HUES6 (cell line): ENCODE measurements around the gene STAT5B.

ENCODE experiments used
- H3K27ac ChIP-seq: 2 replicates; pipeline ENCODE4 v1.7.0; 2013; ENCODE audit warnings: low read depth, mild to moderate bottlenecking, low read length, inconsistent platforms
- H3K27me3 ChIP-seq: 2 replicates; pipeline ENCODE4 v1.6.1; 2013; ENCODE audit warnings: low read length; ENCODE audit not compliant: control insufficient read depth, insufficient read depth
- H3K36me3 ChIP-seq: 2 replicates; pipeline ENCODE4 v1.6.1; 2013; ENCODE audit warnings: low read length; ENCODE audit not compliant: control insufficient read depth, insufficient read depth
- H3K4me1 ChIP-seq: 2 replicates; pipeline ENCODE4 v1.6.1; 2013; ENCODE audit warnings: low read length; ENCODE audit not compliant: control insufficient read depth, insufficient read depth
- H3K4me3 ChIP-seq: 2 replicates; pipeline ENCODE4 v1.5.1; 2013; ENCODE audit warnings: low read depth, low read length
- H3K9ac ChIP-seq: one replicate; pipeline ENCODE4 v1.6.1; 2013; ENCODE audit warnings: mild to moderate bottlenecking, low read length
- H3K9me3 ChIP-seq: 2 replicates; pipeline ENCODE4 v1.6.1; 2013; ENCODE audit warnings: low read depth, low read length; ENCODE audit not compliant: control insufficient read depth, insufficient read depth

The STAT5B gene

GRCh38 chr17:42283241-42284023, 7.2 kb upstream of the STAT5B start:
- Histone ChIP-seq H3K36me3 (no peaks in the 10 kb centered on the region), H3K9me3 (no peaks in the 10 kb centered on the region), H3K9ac (peak overlapping the region; percentile 38), H3K4me1 (peaks cover 20% of the 10 kb centered on the region), H3K27me3 (peaks cover 16% of the 10 kb centered on the region), H3K4me3 (no peak overlapping the region), H3K27ac (no peak overlapping the region)

GRCh38 chr17:42282478-42283080, 6.4 kb upstream of the STAT5B start:
- peaks cover 17% of the 10 kb centered on the region for H3K4me1 ChIP-seq
- no peaks in the 10 kb centered on the region for H3K36me3 ChIP-seq
- H3K27me3 ChIP-seq: peaks cover 7% of the 10 kb centered on the region
- H3K9me3 ChIP-seq: no peaks in the 10 kb centered on the region
- H3K27ac ChIP-seq: no peak overlapping the region
- no peak overlapping the region for H3K9ac ChIP-seq
- no peak overlapping the region for H3K4me3 ChIP-seq

- Histone ChIP-seq H3K9me3 (no peaks in the 10 kb centered on the region), H3K9ac (no peak overlapping the region), H3K27ac (no peak overlapping the region), H3K4me1 (peaks cover 14% of the 10 kb centered on the region), H3K27me3 (no peaks in the 10 kb centered on the region), H3K4me3 (no peak overlapping the region), H3K36me3 (no peaks in the 10 kb centered on the region)
Measured at GRCh38 chr17:42281571-42282096, 5.4 kb upstream of the STAT5B start.

- Histone ChIP-seq H3K4me3 (no peak overlapping the region), H3K9ac (no peak overlapping the region), H3K36me3 (no peaks in the 10 kb centered on the region), H3K27me3 (no peaks in the 10 kb centered on the region), H3K4me1 (peaks cover 14% of the 10 kb centered on the region), H3K9me3 (no peaks in the 10 kb centered on the region), H3K27ac (no peak overlapping the region)
Measured at GRCh38 chr17:42279776-42280630, 3.8 kb upstream of the STAT5B start.

GRCh38 chr17:42277342-42277712, 1.1 kb upstream of the STAT5B start:
- no peaks in the 10 kb centered on the region for H3K36me3 ChIP-seq
- peak overlapping the region; percentile 81; the same call in 1 of the 2 replicates for H3K4me3 ChIP-seq
- H3K27ac ChIP-seq: no peak overlapping the region
- no peaks in the 10 kb centered on the region for H3K27me3 ChIP-seq
- H3K9ac ChIP-seq: no peak overlapping the region
- no peaks in the 10 kb centered on the region for H3K9me3 ChIP-seq
- H3K4me1 ChIP-seq: peaks cover 32% of the 10 kb centered on the region

GRCh38 chr17:42276609-42277341, 584 bp upstream of the STAT5B start:
- Histone ChIP-seq H3K9ac (peak overlapping the region; percentile 81), H3K9me3 (no peaks in the 10 kb centered on the region), H3K36me3 (no peaks in the 10 kb centered on the region), H3K27me3 (no peaks in the 10 kb centered on the region), H3K4me1 (peaks cover 38% of the 10 kb centered on the region), H3K4me3 (peak overlapping the region; percentile 81), H3K27ac (peak overlapping the region; percentile 69; the same call in 1 of the 2 replicates)

GRCh38 chr17:42275527-42276358, 448 bp downstream of the STAT5B start:
- Histone ChIP-seq H3K4me3 (peak overlapping the region; percentile 81), H3K27me3 (no peaks in the 10 kb centered on the region), H3K9me3 (no peaks in the 10 kb centered on the region), H3K4me1 (peaks cover 45% of the 10 kb centered on the region), H3K9ac (peak overlapping the region; percentile 80), H3K27ac (peak overlapping the region; percentile 15; the same call in 1 of the 2 replicates), H3K36me3 (no peaks in the 10 kb centered on the region)

- Histone ChIP-seq H3K9me3 (no peaks in the 10 kb centered on the region), H3K27me3 (no peaks in the 10 kb centered on the region), H3K4me1 (peaks cover 47% of the 10 kb centered on the region), H3K27ac (peak overlapping the region; percentile 15; the same call in 1 of the 2 replicates), H3K4me3 (peak overlapping the region; percentile 81), H3K9ac (peak overlapping the region; percentile 80), H3K36me3 (no peaks in the 10 kb centered on the region)
Measured at GRCh38 chr17:42274812-42275526, 1.2 kb downstream of the STAT5B start.

- no peak overlapping the region for H3K9ac ChIP-seq
- H3K27me3 ChIP-seq: no peaks in the 10 kb centered on the region
- no peaks in the 10 kb centered on the region for H3K9me3 ChIP-seq
- no peak overlapping the region for H3K27ac ChIP-seq
- H3K4me3 ChIP-seq: peak overlapping the region; percentile 81; the same call in 1 of the 2 replicates
- H3K4me1 ChIP-seq: peaks cover 47% of the 10 kb centered on the region
- no peaks in the 10 kb centered on the region for H3K36me3 ChIP-seq
Measured at GRCh38 chr17:42274253-42274542, 2.0 kb downstream of the STAT5B start.
